Medulla oblongata (tissue), 1 donor: Measurements from ENCODE around the gene NCBP2.
"Not testable (repeated sequence)": the region's sequence is repeated elsewhere in the genome, so short reads cannot be mapped to it uniquely, and the experiment has no call there.

Source experiments
- DNase-seq: peaks from one replicate; pipeline ENCODE4 v3.0.0-alpha.2; 2015; ENCODE audit errors: extremely low spot score

NCBP2 gene

DNA sequence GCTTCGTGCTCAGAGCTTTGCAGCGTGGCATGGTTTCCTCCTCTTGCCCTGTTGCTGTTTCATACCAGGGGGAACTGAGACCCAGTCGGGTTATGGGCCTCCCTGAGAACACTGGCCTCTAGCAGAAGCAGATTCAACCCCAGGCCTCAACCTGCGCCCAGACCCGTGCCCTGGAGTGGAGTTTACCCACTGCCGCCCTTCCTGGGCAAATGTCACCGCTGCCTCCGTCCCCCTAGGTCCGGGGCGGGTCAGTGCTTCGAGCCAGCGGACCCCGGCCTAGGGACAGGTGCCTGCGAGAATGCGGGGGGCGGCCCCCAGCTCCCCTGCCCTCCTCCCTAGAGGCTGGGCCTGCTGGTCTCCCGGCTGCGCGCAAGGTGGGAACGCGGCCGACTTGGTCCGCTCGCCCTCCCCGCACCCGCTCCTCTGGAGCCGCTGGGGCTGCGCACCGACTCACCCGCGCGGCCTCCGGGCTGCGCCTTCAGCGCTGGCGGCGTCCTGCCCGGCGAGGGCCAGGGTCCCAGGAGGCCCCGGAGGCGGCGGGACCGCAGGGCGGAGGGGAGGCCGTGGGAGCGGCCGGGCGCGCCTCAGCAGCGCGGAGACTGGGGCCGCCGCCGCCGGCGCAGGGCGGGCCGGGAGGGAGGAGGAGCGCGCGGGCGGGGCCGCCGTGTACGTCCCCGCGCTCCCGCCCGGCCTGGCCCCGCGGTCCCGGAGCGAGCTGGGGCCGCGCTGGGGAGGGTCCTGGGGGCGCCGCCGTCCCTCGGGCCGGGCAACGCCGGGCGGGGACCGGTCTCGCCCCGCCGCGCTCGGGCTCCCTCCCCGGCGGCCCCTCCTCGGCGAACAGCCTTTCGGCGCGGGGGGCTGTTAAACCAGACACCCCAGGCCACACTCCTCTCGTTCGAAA, 26.2 kb upstream of the NCBP2 start, which contains the start of gene PIGZ:
Gene PIGZ, minus strand, starts transcription at position 601 of the 901 bp plus-strand sequence. CDS start 16,802 bp downstream, outside the sequence.
- peak; percentile 12 for DNase-seq

DNA sequence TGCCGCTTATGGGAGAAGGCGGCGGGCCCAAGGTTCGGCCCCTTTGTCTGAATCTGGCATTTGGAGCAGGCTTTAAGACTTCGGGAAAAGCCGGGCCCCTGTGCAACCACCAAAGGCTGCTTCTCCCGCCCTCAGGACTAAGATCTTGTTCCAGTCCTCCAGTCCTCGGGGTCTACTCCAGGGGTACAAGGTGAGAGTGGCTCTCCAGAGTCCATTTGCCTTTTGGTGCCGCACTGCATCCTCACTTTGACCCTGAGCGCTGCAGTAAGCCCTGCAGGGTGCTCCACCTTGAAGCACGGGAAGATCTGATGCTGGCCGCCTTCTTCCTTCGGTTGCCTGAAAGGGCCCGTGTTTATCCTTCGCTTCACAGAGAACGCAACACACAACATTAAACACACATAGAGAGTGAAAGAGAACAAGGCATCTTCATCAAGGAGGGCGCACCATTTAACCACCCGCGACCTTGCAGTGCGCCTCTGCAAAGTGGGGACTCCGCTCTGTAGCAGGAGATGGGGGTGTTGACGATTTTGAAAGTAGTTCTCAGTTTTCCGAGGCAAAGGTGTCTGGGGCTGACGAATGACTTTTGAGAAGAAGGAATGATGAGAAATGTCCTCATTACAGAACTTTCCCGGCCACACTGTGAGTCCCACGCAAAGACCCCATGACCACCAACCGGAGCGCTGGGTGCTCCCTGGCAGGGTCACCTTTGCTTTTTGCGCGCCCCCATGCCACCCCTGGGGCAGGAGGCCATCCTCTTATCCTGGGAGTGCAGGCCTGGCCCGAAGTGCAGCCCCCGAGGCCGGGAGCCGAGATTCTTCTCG, 25.3 kb upstream of the NCBP2 start:
- DNase-seq = no peak

DNA sequence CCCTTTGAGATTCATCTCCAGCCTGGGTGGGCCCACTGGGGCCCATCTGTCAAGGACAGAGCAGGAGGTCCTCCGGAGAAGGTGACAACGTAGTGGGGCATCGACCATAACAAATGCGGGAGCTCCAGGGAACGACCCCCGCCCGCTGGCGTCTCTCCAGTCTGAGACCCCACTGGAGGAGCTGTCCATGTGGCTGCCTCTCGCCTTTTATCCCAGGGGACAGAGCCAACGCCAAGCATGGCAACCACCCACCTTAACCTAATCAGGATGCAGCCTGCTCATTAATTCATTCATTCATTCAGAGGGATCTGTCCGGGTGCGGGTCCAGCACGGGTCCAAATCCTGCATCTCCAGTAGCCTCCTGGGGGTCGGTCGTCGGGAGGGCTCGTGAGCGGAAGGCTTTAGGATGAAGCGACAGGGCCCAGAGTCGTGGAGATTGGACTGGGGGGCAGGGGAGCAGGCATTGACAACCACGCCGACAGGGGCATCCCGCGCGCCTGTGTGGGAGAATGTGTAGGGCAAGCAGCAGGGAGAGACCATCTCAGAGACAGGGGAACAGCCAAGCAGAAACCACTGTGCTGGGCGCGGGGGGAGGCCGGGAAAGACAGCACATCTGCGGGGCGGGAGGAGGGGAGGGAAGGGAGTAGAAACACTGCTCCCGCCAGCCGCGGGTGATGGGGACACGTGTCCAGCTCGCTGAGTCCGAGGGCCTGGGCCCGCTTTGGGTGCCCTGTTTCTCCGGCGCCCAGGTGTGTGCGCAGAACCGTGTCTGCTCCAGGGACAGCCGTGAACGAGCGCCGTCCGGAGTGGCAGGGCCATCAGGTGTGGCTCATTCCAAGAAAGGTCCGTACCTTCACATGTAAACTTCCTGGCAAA, 24.4 kb upstream of the NCBP2 start:
- no peak for DNase-seq

DNA sequence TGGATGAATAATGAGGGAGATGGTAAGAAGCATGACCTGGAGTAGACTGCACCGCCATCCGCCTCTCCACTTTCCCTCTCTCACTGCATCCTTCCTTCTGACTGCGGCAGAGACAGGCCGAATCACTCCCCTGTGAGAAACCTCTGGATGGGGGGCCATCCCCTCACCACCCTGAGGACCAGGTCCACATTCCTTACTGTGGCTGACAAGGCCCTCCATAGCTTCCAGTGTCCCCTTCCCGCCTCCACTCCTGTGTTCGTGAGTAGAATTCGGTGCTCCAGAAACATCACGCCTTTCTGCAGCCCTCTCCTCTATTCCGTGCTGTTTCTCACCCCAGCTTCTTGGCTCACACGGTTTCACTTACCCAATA, 23.5 kb upstream of the NCBP2 start:
- DNase-seq = no peak

DNA sequence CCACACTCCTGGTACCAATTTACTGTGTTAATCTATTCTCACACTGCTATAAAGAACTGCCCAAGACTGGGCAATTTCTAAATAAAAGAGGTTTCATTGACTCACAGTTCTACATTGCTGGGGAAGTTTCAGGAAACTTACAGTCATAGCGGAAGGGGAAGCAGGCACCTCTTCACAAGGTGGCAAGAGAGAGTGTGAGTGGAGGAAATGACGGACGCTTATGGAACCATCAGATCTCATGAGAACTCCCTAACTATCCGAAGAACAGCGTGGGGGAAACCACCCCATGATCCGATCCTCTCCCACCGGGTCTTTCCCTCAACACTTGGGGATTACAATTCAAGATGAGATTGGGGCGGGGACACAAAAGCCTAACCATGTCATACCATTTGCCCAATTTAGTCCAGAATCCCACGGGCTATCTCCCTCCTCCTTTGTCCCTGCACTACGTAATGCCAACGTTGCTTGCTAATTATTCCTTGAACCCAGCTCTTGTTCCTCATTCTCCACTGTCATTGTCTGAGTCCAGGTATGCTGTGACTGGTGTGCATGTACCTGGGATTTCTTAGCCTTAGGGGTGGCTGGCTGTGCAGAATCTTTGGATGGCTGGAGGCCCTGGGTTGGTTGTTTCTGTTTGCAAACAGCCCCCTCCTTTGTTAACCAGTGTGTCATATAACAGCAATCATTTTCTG, 22.9 kb upstream of the NCBP2 start:
- DNase-seq = no peak

DNA sequence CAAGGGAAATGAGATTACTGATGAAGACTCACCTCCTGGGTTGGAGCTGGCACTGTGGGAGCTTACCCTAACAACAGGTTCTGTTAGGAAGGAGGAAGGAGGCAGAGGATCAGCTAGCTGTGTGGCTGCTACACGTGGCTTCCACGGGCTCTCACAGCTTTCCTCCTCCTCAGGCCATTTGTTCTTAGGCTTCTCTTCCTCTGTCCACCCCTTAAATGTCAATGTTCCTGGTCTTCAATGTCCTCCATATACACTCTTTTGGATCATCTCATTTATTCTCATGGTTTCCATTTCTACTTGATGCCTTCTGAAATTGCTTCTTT, 21.3 kb upstream of the NCBP2 start:
- no peak for DNase-seq

DNA sequence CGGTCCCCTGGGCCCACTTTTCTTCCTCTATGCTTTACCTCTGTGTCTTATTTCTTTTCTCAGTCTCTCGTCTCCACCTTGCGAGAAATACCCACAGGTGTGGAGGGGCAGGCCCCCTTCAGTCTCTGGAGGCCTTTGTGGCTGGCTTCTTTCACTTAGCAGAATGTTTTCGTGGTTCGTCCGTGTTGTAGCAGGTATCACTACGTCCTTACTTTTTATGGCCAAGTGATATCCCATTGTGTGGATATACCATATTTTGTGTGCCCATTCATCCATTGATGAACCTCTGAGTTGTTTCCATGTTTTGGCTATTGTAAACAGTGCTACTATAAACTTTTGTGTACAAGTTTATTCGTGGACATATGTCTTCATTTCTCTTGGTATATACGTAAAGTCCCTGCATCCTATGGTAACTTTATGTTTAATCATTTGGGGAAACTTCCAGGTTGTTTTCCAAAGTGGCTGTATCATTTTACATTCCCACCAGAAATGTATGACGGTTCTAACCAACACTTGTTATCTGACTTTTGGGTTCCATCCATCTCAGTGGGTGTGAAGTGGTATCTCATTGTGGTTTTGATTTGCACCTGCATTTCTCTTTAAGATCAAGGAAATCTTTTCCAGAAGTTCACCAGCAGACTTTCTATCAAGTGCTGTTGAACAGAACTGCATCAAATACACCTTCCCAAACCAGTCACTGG, 20.8 kb upstream of the NCBP2 start:
- no peak for DNase-seq

DNA sequence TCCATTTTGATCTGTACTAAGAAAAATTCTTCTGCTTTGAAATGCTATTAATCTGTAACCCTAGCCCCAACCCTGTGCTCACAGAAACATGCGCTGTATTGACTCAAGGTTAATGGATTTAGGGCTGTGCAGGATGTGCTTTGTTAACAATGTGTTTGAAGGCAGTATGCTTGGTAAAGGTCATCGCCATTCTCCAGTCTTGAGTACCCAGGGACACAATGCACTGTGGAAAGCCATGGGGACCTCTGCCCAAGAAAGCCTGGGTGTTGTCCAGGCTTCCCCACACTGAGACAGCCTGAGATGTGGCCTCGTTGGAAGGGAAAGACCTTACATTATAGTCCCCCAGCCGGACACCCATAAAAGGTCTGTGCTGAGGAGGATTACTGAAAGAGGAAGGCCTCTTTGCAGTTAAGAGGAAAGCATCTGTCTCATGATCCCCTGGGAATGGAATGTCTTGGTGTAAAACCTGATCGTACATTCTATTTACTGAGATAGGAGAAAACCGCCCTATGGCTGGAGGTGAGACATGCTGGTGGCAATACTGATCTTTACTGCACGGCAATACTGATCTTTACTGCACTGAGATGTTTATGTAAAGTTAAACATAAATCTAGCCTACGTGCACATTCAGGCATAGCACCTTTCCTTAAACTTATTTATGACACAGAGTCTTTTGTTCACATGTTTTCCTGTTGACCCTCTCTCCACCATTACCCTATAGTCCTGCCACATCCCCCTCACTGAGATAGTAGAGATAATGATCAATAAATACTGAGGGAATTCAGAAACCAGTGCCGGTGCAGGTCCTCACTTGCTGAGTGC, 20.0 kb upstream of the NCBP2 start:
- no peak for DNase-seq

DNA sequence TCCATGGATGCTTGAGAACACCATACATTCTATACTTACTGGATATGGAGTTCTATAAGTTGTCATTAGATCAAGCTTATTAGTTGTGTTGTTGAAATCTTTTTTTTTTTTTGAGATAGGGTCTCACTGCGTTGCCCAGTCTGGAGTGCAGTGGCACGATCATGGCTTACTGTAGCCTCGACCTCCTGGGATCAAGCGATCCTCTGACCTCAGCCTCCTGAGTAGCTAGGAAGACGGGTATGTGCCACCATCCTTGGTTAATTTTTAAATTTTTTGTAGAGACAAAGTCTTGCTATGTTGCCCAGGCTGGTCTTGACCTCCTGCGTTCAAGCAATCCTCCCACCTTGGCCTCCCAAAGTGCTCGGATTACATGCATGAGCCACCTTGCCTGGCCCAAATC, 12.5 kb upstream of the NCBP2 start:
- no peak for DNase-seq

DNA sequence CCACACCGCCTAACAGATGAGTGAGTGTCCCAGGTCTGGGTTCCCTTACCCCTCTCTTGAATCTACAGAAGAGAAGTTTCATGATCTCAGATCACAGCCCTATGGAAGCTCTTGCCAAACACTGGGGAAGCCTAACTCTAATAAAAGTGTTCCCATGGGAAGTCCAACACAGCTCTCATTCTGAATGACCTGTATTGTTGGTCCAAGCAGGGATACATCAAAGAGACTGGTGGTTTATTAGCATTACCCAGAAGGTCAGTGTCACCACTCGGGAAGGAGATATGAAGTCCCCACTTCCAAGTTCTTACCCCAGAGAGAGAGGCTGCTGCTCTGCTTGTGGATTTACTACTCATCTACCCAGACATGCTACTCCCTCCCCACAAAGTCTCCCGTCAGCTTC, 9.0 kb upstream of the NCBP2 start:
- no peak for DNase-seq

DNA sequence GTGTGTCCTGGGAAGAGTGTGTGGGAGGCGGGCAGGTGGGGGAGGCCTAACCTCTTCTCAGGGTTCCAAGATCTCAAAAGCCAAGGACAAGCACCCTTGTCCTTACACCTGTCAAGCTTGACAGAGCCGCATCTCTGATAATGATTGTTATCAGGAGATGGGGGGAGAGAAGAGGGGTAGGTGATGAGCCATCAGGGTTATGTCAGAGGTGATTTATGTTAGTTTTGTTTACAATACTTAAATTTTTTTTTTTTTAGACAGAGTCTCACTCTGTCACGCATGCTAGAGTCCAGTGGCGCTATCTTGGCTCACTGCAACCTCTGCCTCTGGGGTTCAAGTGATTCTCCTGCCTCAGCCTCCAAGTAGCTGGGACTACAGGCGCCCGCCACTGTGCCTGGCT, 7.4 kb upstream of the NCBP2 start:
- no peak for DNase-seq

DNA sequence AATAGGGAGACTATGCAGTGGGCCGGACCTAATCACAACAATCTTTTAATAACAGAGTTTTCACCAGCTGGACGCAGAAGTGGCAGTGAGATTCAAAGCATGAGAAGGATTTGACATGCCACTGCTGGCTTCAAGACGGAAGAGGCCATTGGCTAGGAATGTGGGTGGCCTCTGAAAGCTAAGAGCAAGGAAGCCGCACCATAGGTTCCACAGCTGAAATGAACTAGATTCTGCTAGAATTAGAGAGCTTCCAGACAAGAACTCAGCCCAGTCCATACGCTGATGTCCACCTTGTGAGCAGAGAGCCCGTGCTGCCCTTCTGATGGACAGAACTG, 6.9 kb upstream of the NCBP2 start:
- no peak for DNase-seq

DNA sequence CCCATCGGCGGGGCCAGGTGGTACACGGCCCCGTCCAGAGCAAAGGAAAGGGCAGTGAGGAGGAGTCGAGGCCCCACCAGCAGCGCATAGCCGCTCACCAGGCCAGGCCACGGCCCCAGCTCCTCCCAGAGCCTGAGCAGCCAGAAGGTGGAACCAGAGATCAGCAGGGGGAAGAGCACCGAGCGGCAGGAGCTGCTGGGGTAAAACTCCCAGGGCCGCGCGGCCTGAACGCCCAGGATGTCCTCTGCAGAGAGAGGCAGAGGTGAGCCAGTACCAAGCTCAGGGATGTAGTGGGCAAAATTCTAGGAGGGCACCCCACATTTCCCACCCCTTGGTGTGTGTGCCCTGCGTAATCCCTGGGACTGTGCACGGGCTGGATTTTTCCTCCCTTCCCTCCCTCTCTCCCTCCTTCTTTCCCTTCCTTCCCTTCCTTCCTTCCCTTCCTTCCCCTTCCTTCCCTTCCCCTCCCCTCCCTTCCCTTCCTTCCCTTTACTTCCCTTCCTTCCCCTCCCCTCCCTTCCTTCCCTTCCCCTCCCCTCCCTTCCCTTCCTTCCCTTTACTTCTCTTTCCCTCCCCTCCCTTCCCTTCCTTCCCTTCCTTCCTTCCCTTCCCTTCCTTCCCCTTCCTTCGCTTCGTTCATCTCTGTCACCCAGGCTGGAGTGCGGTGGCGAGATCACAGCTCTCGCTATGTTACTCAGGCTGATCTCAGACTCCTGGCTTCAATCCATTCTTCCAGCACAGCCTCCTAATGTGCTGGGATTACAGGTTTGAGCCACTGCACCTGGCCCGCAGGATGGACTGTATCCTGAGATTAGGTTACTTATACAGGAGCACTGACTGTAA, 6.3 kb upstream of the NCBP2 start:
- DNase-seq = no peak

DNA sequence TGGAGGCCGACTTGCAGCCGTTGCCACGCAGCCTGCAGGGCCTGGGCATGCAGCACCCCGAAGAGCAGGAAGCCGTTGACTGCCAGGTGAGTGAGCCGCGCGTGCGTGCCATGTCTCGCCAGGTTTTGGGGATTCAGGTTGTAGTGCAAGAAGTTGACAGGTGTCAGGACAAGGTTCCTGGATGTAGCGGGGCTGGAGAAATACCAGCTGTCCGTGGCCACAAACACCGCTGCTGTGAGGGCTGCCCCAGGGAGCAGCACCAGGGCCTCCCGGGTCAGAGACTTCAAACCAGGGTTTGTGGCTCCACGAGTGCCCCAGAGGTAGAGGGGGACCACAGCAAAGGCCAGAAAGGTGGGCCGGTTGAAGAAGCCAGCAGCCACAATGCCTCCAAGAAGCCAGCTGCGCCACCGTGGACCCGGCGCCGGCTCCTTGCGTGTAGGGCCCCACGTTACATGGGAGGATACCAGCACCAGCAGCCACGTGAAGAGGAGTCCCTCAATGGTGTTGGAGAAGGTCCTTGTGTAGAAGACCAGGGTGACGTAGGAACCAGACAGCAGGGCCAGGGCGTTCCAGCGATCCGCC, 5.6 kb upstream of the NCBP2 start:
- DNase-seq = no peak

DNA sequence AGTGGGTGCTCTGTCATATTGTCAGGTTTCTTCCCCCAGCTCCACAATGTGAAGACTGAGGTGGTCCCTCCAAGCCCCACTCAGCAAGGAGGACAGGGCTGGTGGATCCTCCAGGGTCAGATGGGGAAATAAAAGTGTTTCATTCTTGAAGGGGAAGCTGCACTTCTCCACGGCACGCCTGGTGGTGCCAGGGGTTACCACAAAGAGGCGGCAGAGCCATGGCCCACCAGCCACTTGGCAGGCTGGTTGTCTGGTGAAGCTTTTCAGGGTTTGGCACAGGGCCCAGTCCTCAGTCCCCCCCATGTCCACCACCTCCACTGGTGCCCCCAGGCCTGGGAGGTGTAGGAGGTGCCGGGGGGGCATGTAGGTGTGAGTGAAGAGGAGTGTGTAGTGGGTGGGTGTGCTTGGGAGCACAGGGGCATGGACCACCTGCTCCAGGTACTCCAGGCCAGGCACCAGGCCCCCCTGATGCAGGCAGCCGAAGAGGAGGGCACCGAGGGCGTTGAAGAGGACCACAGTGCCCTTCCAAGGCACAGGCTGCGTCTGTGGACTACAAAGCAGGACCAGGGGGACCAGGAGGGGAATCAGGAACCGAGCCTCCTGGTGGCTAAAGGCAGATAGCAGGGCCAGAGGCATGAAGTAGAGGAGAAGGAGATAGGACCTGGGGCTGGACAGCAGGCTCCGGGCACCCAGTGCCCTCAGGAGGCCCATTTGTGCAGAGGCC, 5.0 kb upstream of the NCBP2 start:
- no peak for DNase-seq

DNA sequence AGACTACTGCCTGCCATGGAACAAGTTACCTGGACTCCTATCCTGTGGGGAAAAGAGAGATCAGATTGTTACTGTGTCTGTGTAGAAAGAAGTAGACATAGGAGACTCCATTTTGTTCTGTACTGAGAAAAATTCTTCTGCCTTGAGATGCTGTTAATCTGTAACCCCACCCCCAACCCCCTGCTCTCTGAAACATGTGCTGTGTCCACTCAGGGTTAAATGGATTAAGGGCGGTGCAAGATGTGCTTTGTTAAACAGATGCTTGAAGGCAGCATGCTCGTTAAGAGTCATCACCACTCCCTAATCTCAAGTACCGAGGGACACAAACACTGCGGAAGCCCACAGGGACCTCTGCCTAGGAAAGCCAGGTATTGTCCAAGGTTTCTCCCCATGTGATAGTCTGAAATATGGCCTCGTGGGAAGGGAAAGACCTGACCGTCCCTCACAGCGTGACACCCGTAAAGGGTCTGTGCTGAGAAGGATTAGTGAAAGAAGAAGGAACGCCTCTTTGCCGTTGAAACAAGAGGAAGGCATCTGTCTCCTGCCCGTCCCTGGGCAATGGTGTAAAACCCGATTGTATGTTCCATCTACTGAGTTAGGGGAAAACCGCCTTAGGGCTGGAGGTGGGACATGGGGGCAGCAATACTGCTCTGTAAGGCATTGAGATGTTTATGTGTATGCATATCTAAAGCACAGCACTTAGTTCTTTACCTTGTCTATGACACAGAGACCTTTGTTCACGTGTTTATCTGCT, 1.9 kb upstream of the NCBP2 start:
- DNase-seq = not testable (repeated sequence)

DNA sequence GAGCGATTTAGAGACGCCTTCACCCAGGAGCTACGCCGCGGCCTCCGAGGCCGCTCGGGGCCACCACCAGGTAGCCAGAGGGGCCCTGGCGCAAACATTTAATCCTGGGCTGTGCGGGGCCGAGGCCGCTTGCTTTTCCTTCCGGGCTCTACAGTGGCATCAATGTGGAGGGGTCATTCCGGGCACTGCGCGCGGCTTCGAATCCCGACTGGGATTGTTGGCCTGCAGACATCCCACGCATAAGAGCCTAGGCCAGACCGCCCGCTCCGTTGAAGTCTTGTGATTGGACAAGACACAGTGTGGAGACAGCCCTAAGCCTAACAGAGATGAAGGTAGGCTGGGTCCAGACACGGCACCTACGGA, 568 bp upstream of the NCBP2 start:
- peak; percentile 4 for DNase-seq
